Non-pigmented ciliary epithelial cell (primary cell): ENCODE measurements around the gene PTPRN2.
"Not testable (repeated sequence)": the region's sequence is repeated elsewhere in the genome, so short reads cannot be mapped to it uniquely, and the experiment has no call there.

ENCODE experiments used
- DNase-seq: peaks from one replicate; pipeline ENCODE4 v3.0.0-alpha.2; 2010; ENCODE audit warnings: low read depth

The PTPRN2 gene

DNA sequence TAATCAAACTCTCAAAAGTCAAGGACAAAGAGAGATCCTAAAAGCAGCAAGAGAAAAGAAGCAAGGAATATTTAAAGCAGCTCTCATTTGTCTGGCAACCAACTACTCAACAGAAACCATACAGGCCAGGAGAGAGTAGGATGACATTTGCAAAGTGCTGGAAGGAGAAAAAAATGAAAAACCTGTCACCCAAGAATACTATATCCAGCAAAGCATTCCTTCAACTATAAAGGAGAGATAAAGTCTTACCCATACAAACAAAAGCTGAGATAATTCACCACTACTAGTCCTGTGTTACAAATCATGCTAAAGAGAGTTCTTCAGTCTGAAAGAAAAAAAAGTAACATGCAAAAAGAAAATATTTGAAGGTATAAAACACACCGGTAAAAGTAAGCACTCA, 357.7 kb downstream of the PTPRN2 start:
- DNase-seq, result no peak

DNA sequence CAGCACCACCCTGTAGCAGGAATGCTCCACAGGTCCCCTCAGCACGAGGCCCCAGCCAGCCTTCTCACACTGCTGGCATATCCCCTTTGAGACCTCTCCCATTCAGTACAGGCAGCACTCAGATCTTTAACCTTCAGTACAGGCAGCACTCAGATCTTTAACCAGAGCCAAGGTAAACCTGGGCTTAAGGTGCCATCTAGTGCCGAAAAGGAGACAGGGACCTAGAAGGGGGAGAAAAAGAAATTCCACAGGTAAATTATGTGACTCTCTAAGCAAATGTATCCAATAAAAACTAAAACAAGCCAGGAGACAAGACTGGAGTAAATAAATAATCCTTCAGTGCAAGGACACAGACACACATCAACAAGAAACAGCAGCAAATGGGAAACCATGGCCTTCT, 358.6 kb downstream of the PTPRN2 start:
- DNase-seq, result no peak

DNA sequence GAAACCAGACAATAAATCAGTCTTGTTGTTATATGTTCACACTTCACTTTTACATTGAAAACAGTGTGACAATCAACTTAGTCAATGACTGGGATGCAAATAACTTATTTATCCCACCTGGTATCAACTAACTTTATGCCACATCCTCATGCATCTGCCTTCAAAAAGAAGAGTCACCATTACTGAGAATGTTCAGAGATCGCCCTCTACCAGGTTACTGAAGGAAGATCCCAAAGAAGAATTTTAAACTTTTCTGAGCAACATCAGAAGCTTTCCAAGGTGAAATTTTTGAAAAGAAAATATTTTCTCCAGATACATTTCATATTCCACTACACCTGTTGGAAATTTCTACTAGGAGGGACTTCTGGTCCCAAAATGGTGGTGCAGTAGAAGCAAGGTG, 359.5 kb downstream of the PTPRN2 start:
- DNase-seq, result no peak

DNA sequence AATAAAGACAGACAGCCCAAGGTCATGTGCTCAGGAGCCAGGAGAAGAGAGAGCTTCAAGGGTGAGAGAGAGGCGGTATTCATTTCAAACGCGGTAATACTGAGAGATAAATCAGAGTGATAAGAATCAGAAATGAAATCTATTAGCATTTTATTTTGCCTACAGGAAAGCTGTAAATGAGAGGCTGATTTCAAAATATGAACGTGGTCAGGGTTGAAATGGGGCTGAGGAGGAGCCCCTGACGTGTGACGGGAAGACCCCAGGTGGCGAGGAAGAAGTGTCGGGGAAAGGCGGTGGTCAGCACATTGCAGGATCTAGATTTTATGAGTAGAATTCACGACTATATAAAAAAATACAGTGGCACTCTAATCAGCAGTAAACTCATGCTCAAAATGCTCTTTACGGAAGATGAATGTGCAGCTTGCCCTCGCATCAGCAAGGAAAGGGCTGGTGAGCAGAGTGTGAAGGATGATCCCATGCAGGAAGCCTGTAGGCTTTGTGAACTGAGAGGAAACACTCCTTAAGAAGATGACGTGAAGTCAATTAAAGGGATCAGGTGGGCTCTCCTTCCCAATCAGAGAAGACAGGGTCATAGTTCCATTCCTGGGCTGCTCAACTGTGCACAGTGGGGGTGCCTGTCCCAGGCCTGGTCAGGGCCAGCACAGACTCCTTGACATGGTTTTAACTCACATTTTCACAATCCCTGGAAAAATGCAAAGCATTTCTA, 360.2 kb downstream of the PTPRN2 start:
- no peak for DNase-seq

DNA sequence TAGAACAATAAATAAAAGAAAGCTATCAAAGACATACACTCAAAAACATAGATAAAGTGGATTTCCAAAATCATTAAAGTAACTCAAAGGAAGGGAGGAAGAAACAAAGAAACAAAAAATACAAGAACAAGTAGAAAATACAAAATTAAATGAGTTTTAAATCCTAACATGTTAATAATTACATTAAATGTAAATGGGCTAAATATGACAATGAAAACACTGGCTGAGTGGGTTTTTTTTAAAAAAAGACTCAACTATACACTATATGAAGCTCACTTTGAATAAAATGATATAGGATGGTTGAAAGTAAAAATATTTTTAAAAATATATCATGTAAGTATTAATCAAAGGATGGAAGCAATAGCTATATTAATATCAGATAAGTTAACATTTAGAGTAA, 371.4 kb downstream of the PTPRN2 start:
- no peak for DNase-seq

DNA sequence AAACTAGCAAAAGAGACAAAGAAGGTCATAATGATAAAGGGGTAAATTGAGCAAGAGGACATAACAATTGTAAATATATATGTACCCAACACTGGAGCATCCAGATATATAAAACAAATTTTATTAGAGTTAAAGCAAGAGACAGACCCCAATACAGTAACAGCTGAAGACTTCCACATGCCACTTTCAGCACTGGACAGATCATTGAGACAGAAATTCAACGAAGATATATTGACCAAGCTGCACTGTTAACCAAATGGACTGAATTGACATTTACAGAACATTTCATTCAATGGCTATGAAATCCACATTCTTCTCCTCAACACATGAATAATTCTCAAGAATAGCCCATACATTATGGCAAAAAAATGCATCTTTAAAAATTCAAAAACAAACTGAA, 378.2 kb downstream of the PTPRN2 start:
- no peak for DNase-seq

DNA sequence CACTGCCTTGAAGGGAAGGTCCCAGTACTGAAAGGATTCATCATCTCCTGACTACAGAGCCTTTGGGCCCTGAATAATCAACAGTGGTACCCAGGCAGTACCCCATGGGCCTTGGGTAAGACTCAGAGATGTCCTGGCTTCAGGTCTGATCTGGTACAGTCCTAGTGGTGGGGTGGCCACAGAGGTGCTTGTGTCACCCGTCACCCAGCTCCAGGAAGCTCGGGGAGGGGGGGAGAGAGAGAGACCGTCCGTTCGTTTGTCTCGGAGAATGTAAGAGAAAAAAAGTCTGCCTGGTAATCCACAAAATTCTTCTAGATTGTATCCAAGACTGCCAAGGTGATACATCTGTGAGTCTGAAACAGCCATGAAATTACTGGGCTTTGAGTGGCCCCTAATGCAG, 381.3 kb downstream of the PTPRN2 start:
- no peak for DNase-seq

DNA sequence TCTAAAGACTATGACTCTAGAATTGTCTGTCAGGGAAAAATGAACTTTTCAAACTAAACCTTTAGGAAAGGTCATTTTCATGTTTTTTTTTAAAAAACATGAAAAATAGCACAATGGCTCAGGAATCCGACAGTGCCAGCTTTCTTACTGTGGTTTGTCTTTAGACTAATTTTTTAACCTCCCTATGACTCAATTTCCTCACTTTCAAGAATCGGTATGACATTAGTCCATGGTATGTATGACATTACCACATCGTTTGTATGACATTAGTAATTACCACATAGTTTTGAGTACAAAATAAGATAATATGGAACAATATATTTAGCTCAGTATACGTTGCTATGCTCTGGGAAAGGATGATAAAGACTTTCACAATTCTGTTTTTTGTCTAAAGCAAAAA, 383.2 kb downstream of the PTPRN2 start:
- DNase-seq, result no peak

DNA sequence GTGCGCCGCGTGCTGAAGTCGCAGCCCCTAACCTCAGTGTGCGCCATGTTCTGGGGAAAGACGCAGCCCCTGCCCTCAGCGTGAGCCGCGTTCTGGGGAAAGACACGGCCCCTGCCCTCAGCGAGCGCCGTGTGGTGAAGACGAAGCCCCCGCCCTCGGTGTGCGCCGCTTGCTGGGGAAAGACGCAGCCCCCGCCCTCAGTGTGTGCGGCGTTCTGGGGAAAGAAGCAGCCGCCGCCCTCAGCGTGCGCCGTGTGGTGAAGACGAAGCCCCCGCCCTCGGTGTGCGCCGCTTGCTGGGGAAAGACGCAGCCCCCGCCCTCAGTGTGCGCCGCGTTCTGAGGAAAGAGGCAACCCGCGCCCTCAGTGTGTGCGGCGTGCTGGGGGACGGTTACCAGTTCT, 383.7 kb downstream of the PTPRN2 start:
- DNase-seq, result not testable (repeated sequence)

DNA sequence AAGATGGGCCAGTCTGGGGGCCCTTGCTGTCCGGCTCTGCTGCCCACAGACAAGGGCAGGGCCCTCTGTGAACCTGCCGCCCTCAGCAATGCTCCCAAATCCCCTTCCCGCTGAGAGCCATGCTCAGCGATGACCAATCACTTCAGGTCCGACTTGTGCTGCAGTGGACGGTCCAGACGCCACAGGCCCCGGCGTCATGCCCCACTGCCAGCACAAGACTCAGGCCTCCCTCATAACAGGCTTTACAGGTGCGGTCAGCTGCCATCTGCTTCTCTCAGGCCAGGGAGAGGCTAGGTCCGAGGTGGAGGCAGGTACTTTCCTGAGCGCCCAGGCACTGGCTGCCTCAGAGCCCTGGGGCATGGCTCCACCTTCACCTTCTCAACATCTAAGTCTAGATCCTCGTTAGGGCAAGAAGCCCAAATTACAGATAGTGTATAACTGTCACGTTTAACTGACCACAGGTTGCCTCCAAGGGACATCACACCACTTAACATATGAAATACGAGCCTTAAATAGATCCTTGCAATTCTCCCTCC, 393.2 kb downstream of the PTPRN2 start:
- no peak for DNase-seq

DNA sequence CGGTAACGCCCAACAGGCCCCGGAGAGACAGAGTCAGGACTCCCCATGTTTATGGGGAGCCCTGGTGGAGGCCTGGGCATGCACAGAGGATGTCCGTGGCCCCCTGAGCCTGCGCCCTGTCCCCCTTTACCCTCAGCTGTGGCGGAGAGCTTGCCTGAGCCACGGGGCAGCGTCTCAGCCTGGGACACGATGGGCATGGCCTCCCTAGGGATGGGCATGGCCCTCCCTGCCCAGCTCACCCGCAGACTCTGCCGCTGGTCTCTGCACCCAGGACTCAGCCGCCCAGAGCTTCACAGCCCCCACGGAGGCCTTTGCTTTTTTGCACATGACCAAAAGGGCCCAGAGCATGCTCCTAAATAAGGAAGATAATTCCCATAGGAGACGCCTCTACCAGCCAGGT, 394.2 kb downstream of the PTPRN2 start:
- no peak for DNase-seq

DNA sequence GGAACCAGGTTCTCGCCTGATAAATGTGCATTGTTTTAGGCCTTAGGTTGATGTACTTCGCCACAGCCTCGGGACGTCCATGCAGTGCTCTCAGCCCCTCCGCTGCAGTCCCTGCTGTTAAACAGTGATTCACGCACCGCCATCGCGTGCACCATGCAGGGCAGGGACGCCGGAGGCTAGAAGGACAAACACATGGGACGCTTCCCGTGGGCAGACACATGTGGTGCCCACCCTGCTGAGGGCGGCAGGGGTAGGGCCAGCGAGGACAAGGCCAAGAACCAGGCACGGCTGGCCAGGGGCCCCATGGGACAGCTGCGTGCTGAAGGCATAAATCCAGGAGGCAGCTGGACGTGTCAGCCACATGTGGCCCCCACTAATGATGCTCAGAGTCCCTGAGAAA, 394.7 kb downstream of the PTPRN2 start:
- no peak for DNase-seq

DNA sequence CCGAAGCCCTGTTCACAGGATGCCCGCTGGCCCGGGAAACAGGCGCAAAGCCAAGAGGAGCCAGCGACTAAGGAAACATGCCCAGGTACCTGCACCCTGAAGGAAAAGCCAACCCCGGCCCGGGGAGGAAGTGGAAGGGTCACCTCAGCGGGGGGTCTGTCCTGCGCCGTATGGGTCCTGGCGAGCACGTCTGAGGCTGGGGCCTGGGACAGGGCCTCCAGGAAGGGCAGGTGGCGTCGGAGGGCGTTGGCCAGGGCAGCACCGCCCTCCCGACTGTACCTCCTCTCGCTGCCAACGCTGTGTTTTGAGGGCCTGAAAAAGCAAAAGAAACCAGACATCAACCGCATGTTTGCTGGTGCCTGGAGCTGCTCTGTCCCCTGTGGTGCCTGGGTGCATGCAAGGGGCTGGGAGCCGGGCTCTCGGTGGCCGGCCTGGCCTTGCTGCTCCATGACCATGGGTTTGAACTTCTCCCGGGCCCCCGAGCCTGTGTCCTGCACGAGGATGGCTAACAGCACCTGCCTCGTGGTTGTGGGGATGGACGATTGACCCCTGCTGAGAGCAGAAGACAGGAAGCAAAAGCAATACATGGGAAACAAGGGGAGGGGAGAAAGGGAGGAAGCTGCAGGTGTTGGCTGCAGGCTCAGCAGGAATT, 395.3 kb downstream of the PTPRN2 start:
- no peak for DNase-seq

DNA sequence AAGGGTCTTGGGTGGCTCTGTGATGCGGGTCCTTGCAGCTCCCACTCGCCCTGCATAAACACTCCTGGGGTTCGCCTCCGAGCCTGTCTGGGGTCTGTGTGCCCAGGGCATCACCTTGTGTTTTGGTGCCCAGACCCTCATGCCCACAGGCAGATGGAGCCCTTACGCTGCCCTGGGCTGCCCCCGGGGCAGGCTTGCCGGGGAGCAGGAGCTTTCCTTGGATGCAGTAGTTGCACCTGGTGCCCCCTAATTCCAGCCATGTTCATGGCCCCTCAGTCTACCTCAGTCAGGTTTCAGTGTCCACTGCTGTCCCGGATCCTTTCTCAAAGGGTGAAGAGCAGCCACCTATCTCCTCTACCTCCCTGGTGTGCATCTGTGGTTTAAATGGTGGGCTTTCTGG, 396.0 kb downstream of the PTPRN2 start:
- no peak for DNase-seq

DNA sequence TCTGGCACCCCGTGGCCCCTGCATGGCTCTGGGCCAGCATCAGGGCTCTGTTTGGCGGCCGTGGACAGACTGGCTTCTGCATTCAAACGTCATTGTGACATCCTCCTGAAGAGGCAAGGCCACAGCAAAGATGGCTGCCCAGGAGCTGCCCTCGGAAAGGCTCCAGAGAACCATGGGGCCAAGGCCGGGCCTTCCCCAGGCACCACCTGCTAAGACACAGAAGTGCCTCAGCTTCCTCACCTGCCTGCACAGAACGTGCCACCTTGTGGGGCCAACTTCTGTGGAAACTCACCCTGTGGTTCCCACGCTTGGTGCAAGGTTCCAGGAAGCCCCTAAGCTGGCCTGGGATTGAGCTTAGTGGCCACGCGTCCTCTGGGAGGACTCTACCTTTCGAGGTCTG, 396.9 kb downstream of the PTPRN2 start:
- no peak for DNase-seq

DNA sequence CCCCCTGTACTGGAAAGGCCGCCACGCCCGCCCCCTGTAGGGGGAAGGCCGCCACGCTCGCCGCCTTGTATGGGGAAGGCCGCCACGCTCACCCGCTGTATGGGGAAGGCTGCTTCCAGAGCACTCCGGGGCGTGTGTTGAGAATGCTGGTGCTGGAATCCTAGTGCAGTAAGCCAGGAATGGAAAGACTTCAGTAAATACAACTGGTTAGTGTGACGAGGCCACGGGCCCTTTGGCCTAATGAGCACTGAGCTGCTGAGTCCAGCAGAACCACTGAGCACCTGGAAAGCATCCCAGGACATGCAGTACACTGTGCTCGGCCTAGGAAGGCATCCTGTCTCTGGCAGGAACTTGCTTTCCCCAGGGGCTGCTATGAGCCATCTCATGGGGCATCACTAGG, 398.9 kb downstream of the PTPRN2 start:
- DNase-seq, result no peak

DNA sequence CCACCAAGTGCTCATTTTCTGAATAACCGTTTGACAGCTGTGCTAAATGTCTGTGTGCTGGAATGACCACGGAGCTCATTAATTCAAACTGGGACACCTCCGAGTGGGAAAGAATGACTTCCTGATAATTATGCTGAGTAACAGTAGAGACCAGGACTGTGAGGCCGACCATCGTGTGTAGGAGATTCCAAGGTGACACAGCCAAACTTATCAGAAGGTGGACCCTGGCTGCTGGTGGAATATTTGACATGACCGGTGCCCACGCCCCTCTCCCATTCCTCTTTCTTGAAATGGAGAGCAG, 400.0 kb downstream of the PTPRN2 start:
- no peak for DNase-seq

DNA sequence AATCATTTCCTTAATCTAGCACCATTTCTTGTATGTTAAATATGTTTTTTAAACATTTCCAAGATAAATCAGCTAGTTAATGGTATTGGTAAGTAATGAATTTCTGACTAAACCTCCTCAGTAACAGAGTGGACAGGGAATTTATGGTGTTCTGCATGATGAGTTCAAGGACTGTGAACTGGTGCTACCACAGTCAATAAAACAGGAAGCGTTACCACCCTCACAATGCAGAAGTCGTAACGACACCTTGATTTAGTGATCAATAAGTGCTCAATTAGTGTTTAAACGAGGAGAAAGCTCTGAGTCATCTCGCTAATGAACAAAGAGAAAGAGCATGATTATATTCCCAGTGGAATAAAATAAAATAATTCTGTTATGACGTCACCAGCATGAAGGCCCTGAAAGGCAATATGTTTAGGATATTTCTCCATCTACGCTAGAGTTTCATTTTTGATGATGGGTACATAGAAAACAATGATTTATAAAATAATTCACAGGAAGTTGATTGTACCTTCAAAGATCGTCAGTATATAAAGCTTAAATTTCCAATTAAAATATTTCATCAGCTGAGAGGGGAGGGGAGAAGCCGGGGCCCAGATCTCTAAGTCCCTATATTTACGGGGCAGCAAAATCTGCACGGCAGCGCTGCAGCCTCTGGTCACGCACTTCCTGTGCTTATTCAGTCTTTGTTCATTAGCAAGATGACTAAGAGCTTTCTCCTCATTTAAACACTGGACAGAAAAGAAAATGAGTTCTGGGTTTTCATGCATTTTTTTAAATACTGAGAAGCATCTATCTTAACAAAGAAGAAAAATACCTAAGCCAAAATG, 400.5 kb downstream of the PTPRN2 start:
- DNase-seq, result no peak

DNA sequence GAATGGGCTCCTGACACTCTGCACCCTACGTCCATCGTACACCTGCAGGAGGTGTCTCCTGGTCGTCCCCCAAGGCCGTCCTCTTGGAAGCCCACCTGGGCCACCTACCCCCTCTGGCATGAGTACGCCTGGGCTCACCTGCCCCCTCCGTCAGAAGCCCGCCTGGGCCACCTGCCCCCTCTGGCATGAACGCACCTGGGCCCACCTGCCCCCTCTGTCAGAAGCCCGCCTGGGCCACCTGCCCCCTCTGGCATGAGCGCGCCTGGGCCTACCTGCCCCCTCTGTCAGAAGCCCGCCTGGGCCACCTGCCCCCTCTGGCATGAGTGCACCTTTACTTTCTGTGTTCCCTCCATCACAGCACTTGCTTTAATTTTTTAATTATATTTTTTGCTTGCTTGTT, 401.2 kb downstream of the PTPRN2 start:
- DNase-seq, result no peak

DNA sequence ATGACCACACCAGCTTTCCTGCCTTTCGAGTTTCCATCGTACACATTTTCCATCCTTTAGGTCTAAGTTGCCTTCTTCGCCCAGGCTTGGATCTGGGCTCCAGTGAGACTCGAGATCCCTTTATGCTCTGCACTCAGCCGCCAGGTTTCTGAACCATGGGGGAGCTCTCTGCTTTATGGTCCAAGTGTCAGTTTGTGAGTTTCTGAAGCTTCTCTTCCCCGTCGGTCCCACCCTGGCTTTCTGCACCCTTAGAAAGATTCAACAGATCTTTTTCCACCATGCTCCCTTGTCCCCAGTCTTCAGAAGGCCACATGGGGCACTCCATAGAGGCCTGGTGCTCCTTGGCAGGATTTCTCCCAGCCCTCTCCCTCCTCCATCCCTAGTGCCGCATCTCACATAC, 402.0 kb downstream of the PTPRN2 start:
- DNase-seq, result no peak

DNA sequence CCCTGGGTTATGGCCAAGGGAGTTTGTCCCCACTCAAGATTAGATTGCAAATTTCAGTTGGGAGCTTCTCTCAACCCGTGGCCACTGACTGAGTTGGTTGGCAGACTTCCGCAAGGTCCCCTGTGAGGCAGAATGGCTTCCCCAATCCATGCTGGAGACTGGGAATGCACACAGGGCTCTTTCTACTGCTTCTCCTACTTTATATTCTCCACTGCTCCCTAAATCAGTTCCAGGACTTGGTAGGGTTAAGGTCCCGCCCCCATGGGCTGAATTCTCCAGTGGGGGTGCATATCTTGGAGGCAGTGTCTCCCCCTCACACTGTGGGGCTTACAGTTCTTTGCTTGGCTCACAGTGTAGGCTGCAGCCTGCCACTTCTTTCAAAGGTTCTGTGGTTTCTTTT, 404.2 kb downstream of the PTPRN2 start:
- no peak for DNase-seq

DNA sequence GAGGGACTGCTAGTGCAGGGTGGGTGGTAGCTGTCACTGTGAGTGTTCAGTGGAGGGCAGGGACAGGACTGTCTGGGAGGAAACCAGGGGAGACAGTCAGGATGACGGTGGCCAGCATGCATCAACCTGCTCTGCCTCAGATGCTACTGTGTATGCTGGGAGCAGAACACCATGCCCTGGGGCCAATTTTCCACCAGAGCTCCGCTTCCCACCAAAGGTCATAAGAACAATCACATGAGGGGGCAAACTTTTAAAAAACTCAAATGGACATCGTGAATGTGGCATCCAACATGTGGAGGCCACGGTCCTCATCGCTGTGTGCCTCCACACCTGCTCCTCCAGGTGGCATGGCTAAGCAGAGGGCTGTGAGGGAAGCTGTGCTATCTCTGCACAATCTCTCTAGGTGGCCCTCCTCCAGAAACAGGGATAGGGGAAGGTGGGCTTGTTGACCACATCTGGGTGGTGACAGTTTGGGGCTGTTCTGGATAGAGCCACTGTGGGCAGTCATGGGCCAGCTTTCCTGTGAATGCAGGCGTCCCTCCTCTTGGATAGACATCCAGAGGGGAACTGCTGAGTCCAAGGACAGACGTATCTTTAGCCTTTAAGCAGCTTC, 411.0 kb downstream of the PTPRN2 start:
- DNase-seq, result no peak

DNA sequence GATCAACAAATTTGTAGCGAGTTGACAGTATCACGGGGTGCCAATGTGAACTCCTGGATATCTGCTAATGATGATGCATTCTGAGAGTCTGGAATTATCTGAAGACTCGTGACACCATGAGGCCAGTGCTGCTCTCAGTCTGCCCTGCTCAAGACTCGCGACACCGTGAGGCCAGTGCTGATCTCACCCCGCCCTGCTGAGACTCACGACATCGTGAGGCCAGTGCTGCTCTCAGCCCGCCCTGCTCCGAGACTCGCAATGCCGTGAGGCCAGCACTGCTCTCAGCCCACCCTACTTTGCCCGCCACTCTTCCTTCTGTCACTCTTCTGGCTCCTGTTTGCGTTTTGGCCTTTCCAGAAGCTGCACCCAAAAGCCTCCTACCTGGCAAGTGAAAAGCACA, 411.8 kb downstream of the PTPRN2 start:
- DNase-seq, result no peak
